ENCODE data around the gene HOXC10. TPM values are rescaled to one million over a fixed set of nuclear protein-coding genes. Genes with fewer than 3 reads are reported as not detected.

Gene HOXC10
- total RNA-seq, 1 experiment from 2014 or later, result not detected

DNA sequence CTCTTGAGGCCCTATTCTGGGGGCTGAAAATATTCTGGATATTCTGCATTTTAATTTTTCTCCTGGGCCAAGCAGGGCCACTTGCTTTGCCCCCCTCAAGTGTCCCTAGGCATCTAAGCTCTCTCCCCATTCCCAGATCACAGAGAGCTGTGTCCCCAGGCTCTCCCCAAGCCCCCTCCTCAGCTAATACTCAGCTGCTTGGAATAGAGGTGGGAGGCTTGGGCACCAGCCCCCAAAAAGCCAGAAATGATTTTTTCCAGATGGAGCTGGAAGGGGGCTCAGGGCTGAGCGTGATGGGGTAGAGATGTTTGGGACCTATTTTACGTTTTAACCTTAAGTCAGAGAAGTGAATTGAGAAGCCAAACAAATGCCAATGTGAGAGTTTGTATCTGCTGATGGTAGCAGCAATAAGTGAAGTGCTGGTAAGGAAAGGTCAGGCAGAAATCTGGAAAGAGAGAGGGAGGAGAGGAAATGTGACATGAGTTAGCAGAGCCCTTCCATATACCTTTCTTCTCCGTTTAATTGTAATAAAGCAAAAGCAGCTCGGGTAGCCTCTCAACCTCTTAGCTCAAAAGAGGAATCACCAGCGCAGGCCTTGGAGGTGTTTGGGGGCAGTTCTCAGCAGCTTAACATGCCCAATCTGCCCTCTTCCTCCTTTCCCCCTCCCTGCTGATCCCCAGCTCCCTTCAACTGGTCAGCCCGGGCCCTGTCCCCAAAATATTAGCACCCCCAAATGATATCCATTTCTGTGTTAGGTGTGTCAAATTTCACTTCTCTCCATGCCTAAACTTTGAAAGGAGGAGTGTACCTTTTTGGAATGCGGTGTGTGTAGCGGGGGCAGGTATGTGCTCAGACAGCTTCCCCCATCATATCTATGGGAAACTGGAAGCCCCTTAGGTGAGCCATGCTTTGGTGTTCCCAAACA is 38.3 kb downstream of the HOXC10 start:
- H3K9me3 Mint-ChIP-seq, result no peaks in the 10 kb centered on the region
- H3K36me3 Mint-ChIP-seq, result no peaks in the 10 kb centered on the region; the same call in 1 of the 2 replicates
- ChIA-PET CTCF (interaction anchor here (0.9 to 3.9 kb wide), 9 partner anchors 9 to 191 kb away, joined by 3 to 25 read pairs (median 9); partner anchors contain the start of genes HOXC5, HOXC8 and SMUG1), POLR2A (interaction anchor here (0.5 to 1.5 kb wide), 2 partner anchors 176 to 178 kb away, joined by 3 to 4 read pairs; no protein-coding TSS in a partner anchor)
- peaks cover 99% of the 10 kb centered on the region for H3K27me3 Mint-ChIP-seq (ENCODE audit: low read depth)
- no peak for DNase-seq (ENCODE audit: low spot score)
- no peak overlapping the region for H3K4me3 Mint-ChIP-seq
- no peak for TF ChIP-seq RORB (CRISPR knock-in tag; IDR thresholded peaks at IDR 0.05)
- no peak for TF ChIP-seq SMAD4 (CRISPR knock-in tag; IDR thresholded peaks at IDR 0.05)
- TF ChIP-seq, protein P1, sequence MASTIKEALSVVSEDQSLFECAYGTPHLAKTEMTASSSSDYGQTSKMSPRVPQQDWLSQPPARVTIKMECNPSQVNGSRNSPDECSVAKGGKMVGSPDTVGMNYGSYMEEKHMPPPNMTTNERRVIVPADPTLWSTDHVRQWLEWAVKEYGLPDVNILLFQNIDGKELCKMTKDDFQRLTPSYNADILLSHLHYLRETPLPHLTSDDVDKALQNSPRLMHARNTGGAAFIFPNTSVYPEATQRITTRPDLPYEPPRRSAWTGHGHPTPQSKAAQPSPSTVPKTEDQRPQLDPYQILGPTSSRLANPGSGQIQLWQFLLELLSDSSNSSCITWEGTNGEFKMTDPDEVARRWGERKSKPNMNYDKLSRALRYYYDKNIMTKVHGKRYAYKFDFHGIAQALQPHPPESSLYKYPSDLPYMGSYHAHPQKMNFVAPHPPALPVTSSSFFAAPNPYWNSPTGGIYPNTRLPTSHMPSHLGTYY (CRISPR knock-in tag; IDR thresholded peaks at IDR 0.05), result no peak
- TF ChIP-seq, protein P2, sequence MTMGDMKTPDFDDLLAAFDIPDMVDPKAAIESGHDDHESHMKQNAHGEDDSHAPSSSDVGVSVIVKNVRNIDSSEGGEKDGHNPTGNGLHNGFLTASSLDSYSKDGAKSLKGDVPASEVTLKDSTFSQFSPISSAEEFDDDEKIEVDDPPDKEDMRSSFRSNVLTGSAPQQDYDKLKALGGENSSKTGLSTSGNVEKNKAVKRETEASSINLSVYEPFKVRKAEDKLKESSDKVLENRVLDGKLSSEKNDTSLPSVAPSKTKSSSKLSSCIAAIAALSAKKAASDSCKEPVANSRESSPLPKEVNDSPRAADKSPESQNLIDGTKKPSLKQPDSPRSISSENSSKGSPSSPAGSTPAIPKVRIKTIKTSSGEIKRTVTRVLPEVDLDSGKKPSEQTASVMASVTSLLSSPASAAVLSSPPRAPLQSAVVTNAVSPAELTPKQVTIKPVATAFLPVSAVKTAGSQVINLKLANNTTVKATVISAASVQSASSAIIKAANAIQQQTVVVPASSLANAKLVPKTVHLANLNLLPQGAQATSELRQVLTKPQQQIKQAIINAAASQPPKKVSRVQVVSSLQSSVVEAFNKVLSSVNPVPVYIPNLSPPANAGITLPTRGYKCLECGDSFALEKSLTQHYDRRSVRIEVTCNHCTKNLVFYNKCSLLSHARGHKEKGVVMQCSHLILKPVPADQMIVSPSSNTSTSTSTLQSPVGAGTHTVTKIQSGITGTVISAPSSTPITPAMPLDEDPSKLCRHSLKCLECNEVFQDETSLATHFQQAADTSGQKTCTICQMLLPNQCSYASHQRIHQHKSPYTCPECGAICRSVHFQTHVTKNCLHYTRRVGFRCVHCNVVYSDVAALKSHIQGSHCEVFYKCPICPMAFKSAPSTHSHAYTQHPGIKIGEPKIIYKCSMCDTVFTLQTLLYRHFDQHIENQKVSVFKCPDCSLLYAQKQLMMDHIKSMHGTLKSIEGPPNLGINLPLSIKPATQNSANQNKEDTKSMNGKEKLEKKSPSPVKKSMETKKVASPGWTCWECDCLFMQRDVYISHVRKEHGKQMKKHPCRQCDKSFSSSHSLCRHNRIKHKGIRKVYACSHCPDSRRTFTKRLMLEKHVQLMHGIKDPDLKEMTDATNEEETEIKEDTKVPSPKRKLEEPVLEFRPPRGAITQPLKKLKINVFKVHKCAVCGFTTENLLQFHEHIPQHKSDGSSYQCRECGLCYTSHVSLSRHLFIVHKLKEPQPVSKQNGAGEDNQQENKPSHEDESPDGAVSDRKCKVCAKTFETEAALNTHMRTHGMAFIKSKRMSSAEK (CRISPR knock-in tag; IDR thresholded peaks at IDR 0.05; ENCODE audit: borderline replicate concordance), result no peak
- no peak for TF ChIP-seq ESRRA (CRISPR knock-in tag; IDR thresholded peaks at IDR 0.05; ENCODE audit: borderline replicate concordance)
- TF ChIP-seq, protein P3, sequence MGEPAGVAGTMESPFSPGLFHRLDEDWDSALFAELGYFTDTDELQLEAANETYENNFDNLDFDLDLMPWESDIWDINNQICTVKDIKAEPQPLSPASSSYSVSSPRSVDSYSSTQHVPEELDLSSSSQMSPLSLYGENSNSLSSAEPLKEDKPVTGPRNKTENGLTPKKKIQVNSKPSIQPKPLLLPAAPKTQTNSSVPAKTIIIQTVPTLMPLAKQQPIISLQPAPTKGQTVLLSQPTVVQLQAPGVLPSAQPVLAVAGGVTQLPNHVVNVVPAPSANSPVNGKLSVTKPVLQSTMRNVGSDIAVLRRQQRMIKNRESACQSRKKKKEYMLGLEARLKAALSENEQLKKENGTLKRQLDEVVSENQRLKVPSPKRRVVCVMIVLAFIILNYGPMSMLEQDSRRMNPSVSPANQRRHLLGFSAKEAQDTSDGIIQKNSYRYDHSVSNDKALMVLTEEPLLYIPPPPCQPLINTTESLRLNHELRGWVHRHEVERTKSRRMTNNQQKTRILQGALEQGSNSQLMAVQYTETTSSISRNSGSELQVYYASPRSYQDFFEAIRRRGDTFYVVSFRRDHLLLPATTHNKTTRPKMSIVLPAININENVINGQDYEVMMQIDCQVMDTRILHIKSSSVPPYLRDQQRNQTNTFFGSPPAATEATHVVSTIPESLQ (CRISPR knock-in tag; IDR thresholded peaks at IDR 0.05), result no peak
- TF ChIP-seq, protein P4, sequence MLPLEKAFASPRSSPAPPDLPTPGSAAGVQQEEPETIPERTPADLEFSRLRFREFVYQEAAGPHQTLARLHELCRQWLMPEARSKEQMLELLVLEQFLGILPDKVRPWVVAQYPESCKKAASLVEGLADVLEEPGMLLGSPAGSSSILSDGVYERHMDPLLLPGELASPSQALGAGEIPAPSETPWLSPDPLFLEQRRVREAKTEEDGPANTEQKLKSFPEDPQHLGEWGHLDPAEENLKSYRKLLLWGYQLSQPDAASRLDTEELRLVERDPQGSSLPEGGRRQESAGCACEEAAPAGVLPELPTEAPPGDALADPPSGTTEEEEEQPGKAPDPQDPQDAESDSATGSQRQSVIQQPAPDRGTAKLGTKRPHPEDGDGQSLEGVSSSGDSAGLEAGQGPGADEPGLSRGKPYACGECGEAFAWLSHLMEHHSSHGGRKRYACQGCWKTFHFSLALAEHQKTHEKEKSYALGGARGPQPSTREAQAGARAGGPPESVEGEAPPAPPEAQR (CRISPR knock-in tag; IDR thresholded peaks at IDR 0.05), result no peak
- no peak for TF ChIP-seq ELF4 (CRISPR knock-in tag; IDR thresholded peaks at IDR 0.05; ENCODE audit: low read depth)
- TF ChIP-seq, protein P5, sequence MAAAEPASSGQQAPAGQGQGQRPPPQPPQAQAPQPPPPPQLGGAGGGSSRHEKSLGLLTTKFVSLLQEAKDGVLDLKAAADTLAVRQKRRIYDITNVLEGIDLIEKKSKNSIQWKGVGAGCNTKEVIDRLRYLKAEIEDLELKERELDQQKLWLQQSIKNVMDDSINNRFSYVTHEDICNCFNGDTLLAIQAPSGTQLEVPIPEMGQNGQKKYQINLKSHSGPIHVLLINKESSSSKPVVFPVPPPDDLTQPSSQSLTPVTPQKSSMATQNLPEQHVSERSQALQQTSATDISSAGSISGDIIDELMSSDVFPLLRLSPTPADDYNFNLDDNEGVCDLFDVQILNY (CRISPR knock-in tag; IDR thresholded peaks at IDR 0.05), result no peak
- TF ChIP-seq, protein P6, sequence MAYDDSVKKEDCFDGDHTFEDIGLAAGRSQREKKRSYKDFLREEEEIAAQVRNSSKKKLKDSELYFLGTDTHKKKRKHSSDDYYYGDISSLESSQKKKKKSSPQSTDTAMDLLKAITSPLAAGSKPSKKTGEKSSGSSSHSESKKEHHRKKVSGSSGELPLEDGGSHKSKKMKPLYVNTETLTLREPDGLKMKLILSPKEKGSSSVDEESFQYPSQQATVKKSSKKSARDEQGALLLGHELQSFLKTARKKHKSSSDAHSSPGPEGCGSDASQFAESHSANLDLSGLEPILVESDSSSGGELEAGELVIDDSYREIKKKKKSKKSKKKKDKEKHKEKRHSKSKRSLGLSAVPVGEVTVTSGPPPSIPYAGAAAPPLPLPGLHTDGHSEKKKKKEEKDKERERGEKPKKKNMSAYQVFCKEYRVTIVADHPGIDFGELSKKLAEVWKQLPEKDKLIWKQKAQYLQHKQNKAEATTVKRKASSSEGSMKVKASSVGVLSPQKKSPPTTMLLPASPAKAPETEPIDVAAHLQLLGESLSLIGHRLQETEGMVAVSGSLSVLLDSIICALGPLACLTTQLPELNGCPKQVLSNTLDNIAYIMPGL (CRISPR knock-in tag; IDR thresholded peaks at IDR 0.05), result no peak
- no peak for TF ChIP-seq RELA (CRISPR knock-in tag; IDR thresholded peaks at IDR 0.05; ENCODE audit: borderline replicate concordance)
- no peak for TF ChIP-seq NFE2L1 (CRISPR knock-in tag; IDR thresholded peaks at IDR 0.05)
- no peak for TF ChIP-seq SP1 (CRISPR knock-in tag; conservative IDR thresholded peaks at IDR 0.05)
- no peak for TF ChIP-seq NR1H2 (CRISPR knock-in tag; IDR thresholded peaks at IDR 0.05)
- TF ChIP-seq, protein P7, sequence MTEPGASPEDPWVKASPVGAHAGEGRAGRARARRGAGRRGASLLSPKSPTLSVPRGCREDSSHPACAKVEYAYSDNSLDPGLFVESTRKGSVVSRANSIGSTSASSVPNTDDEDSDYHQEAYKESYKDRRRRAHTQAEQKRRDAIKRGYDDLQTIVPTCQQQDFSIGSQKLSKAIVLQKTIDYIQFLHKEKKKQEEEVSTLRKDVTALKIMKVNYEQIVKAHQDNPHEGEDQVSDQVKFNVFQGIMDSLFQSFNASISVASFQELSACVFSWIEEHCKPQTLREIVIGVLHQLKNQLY (CRISPR knock-in tag; IDR thresholded peaks at IDR 0.05), result no peak
- TF ChIP-seq, protein P8, sequence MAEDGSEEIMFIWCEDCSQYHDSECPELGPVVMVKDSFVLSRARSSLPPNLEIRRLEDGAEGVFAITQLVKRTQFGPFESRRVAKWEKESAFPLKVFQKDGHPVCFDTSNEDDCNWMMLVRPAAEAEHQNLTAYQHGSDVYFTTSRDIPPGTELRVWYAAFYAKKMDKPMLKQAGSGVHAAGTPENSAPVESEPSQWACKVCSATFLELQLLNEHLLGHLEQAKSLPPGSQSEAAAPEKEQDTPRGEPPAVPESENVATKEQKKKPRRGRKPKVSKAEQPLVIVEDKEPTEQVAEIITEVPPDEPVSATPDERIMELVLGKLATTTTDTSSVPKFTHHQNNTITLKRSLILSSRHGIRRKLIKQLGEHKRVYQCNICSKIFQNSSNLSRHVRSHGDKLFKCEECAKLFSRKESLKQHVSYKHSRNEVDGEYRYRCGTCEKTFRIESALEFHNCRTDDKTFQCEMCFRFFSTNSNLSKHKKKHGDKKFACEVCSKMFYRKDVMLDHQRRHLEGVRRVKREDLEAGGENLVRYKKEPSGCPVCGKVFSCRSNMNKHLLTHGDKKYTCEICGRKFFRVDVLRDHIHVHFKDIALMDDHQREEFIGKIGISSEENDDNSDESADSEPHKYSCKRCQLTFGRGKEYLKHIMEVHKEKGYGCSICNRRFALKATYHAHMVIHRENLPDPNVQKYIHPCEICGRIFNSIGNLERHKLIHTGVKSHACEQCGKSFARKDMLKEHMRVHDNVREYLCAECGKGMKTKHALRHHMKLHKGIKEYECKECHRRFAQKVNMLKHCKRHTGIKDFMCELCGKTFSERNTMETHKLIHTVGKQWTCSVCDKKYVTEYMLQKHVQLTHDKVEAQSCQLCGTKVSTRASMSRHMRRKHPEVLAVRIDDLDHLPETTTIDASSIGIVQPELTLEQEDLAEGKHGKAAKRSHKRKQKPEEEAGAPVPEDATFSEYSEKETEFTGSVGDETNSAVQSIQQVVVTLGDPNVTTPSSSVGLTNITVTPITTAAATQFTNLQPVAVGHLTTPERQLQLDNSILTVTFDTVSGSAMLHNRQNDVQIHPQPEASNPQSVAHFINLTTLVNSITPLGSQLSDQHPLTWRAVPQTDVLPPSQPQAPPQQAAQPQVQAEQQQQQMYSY (CRISPR knock-in tag; IDR thresholded peaks at IDR 0.05), result no peak
- H3K27ac Mint-ChIP-seq, result no peak overlapping the region
- ATAC-seq, result no peak
- H3K4me1 Mint-ChIP-seq, result peaks cover 22% of the 10 kb centered on the region
